ENCODE results near the gene BBS12. TPM values are rescaled to one million over a fixed set of nuclear protein-coding genes. Genes with fewer than 3 reads are reported as not detected.

The BBS12 gene
- total RNA-seq, 1 experiment from 2014 or later, result 4.9 TPM

DNA sequence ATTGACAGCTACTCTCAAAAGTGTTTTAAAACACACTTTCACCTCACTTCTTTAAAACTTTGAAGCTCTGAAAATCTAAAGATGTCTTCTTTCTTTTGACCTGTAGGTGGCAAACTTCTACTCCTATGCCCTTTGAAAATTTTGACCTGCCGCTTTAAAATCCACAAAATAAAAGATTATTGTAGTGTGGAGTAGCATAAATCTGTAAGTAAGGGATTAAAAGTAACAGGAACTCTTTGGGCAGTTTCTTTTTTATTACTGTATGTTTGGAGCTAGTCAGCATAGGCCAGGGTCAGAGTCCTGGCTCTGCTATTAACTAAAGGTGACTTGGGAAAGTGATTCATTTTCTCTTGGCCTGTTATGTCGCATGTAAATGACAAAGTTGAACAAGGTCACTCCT, 25.5 kb downstream of the BBS12 start:
- no peaks in the 10 kb centered on the region for H3K9me3 ChIP-seq (ENCODE audit: insufficient read depth, low read depth)
- H2AFZ ChIP-seq, result no peak overlapping the region
- no peaks in the 10 kb centered on the region for H3K79me2 ChIP-seq (ENCODE audit: low read depth)
- TF ChIP-seq, protein P1, sequence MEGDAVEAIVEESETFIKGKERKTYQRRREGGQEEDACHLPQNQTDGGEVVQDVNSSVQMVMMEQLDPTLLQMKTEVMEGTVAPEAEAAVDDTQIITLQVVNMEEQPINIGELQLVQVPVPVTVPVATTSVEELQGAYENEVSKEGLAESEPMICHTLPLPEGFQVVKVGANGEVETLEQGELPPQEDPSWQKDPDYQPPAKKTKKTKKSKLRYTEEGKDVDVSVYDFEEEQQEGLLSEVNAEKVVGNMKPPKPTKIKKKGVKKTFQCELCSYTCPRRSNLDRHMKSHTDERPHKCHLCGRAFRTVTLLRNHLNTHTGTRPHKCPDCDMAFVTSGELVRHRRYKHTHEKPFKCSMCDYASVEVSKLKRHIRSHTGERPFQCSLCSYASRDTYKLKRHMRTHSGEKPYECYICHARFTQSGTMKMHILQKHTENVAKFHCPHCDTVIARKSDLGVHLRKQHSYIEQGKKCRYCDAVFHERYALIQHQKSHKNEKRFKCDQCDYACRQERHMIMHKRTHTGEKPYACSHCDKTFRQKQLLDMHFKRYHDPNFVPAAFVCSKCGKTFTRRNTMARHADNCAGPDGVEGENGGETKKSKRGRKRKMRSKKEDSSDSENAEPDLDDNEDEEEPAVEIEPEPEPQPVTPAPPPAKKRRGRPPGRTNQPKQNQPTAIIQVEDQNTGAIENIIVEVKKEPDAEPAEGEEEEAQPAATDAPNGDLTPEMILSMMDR (conservative IDR thresholded peaks at IDR 0.05), result peak; percentile 90
- no peak for TF ChIP-seq EZH2 (IDR thresholded peaks at IDR 0.05; ENCODE audit: low read depth)
- H3K4me3 ChIP-seq, result no peak overlapping the region
- intact Hi-C loops (cut with micrococcal nuclease; ENCODE audit: unreplicated experiment), result loop anchor here (1.0 kb wide), 1 partner anchor 156 kb away; no protein-coding TSS in a partner anchor
- H3K9me2 ChIP-seq (ENCODE audit: insufficient read depth), result no peaks in the 10 kb centered on the region
- no peak overlapping the region for H3K27ac ChIP-seq
- no peaks in the 10 kb centered on the region for H3K4me1 ChIP-seq (replicated peaks; ENCODE audit: insufficient read depth)
- no peaks in the 10 kb centered on the region for H3F3A ChIP-seq (ENCODE audit: insufficient read depth, low read depth)
- DNase-seq, result no peak
- no peak overlapping the region for H3K4me2 ChIP-seq
- ChIA-PET CTCF (interaction anchor here (0.6 to 2.3 kb wide), 4 partner anchors 26 to 172 kb away, joined by 3 to 11 read pairs (median 6); no protein-coding TSS in a partner anchor), POLR2A (ENCODE audit: unreplicated experiment) (no interaction called here)
- H3K36me3 ChIP-seq (ENCODE audit: low read depth), result no peaks in the 10 kb centered on the region
- BruUV-seq (replicated peaks), result no TSS peak
- no peaks in the 10 kb centered on the region for H3K27me3 ChIP-seq (ENCODE audit: insufficient read depth, low read depth)
- H4K20me1 ChIP-seq (ENCODE audit: insufficient read depth), result no peaks in the 10 kb centered on the region

- no peak overlapping the region for H3K4me2 ChIP-seq
- no peak for DNase-seq
- no peaks in the 10 kb centered on the region for H4K20me1 ChIP-seq (ENCODE audit: insufficient read depth)
- TF ChIP-seq, protein P1 (conservative IDR thresholded peaks at IDR 0.05), result peak; percentile 59; the same call in 1 of the 2 replicates
- no peak for TF ChIP-seq EZH2 (IDR thresholded peaks at IDR 0.05; ENCODE audit: low read depth)
- no peak overlapping the region for H2AFZ ChIP-seq
- intact Hi-C loops (cut with micrococcal nuclease; ENCODE audit: unreplicated experiment), result no loop called here
- CTCF ChIA-PET, result interaction anchor here (1.1 to 2.3 kb wide), 2 partner anchors 24 to 154 kb away, joined by 3 to 6 read pairs; no protein-coding TSS in a partner anchor
- no peaks in the 10 kb centered on the region for H3F3A ChIP-seq (ENCODE audit: insufficient read depth, low read depth)
- H3K9me3 ChIP-seq (ENCODE audit: insufficient read depth, low read depth), result no peaks in the 10 kb centered on the region
- H3K27ac ChIP-seq, result no peak overlapping the region
- no peaks in the 10 kb centered on the region for H3K27me3 ChIP-seq (ENCODE audit: insufficient read depth, low read depth)
- POLR2A ChIA-PET (ENCODE audit: unreplicated experiment), result interaction anchor here (0.5 kb wide), 1 partner anchor 192 kb away, joined by 5 read pairs; no protein-coding TSS in a partner anchor
- H3K4me1 ChIP-seq (replicated peaks; ENCODE audit: insufficient read depth), result 0 out of 2 replicates have a peak, but pooled peaks cover 8% of the 10 kb centered on the region
- no peak overlapping the region for H3K4me3 ChIP-seq
- H3K79me2 ChIP-seq (ENCODE audit: low read depth), result no peaks in the 10 kb centered on the region
- BruUV-seq (replicated peaks), result no TSS peak
- no peaks in the 10 kb centered on the region for H3K36me3 ChIP-seq (ENCODE audit: low read depth)
- H3K9me2 ChIP-seq (ENCODE audit: insufficient read depth), result no peaks in the 10 kb centered on the region
Measured at GRCh38 chr4:122759639-122760310, 27.3 kb downstream of the BBS12 start.

DNA sequence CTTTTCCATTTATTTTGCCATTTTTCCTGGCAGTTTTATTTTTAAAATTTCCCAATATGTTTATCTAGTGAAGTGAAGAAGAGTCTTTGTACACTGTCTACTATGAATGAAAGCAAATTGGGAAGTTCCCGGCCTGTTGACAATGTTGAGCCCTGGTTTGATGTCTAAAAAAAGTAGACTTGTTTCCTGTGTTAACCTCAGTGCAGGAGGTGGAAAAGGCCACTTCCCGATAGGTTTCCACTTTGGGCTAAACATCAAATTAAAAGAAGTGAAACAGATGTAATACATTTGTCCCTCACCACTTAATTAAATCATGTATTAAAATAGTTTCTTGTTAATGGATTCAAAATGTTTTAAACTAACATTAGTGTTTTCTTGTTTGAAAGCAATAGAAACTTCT, 30.0 kb downstream of the BBS12 start:
- no TSS peak for BruUV-seq (replicated peaks)
- Histone ChIP-seq H2AFZ (no peak overlapping the region), H3K27me3 (ENCODE audit: insufficient read depth, low read depth) (no peaks in the 10 kb centered on the region), H3K27ac (no peak overlapping the region), H3K79me2 (ENCODE audit: low read depth) (no peaks in the 10 kb centered on the region), H3K36me3 (ENCODE audit: low read depth) (no peaks in the 10 kb centered on the region), H4K20me1 (ENCODE audit: insufficient read depth) (no peaks in the 10 kb centered on the region), H3F3A (ENCODE audit: insufficient read depth, low read depth) (no peaks in the 10 kb centered on the region), H3K9me3 (ENCODE audit: insufficient read depth, low read depth) (no peaks in the 10 kb centered on the region), H3K4me1 (replicated peaks; ENCODE audit: insufficient read depth) (0 out of 2 replicates have a peak, but pooled peaks cover 14% of the 10 kb centered on the region), H3K9me2 (ENCODE audit: insufficient read depth) (no peaks in the 10 kb centered on the region), H3K4me3 (no peak overlapping the region), H3K4me2 (no peak overlapping the region)
- ChIA-PET POLR2A (ENCODE audit: unreplicated experiment) (no interaction called here), CTCF (no interaction called here)
- TF ChIP-seq, protein P1 (conservative IDR thresholded peaks at IDR 0.05), result no peak
- no peak for TF ChIP-seq EZH2 (IDR thresholded peaks at IDR 0.05; ENCODE audit: low read depth)
- no peak for DNase-seq
- intact Hi-C loops (cut with micrococcal nuclease; ENCODE audit: unreplicated experiment), result no loop called here
